ENCODE data around the gene CHAF1A. TPM values are rescaled to one million over a fixed set of nuclear protein-coding genes. Genes with fewer than 3 reads are reported as not detected.

The CHAF1A gene
- total and polyA plus RNA-seq, 2 of the 4 experiments (the other 2 are of a cell fraction): 12.4 to 22.9 TPM

- Histone ChIP-seq H2BK20ac (ENCODE audit: low read depth, low read length) (no peak overlapping the region), H2AK9ac (replicated peaks; ENCODE audit: low read depth, low read length, poor library complexity) (peak overlapping the region; percentile 13), H4K8ac (ENCODE audit: low read depth in 2 of 2, low read length in 2 of 2) (no peak overlapping the region), H3K4me2 (ENCODE audit: low read depth, low read length) (no peak overlapping the region), H3K4me3 (ENCODE audit: insufficient read depth, low read depth, low read length) (no peak overlapping the region), H2BK15ac (ENCODE audit: low read depth, low read length) (no peak overlapping the region), H2AK5ac (ENCODE audit: low read depth, low read length) (no peak overlapping the region), H3K4ac (ENCODE audit: low read depth, low read length) (no peak overlapping the region), H4K20me1 (ENCODE audit: insufficient read depth, low read length) (peaks cover 10% of the 10 kb centered on the region; the same call in 1 of the 2 replicates), H3K14ac (replicated peaks; ENCODE audit: low read depth, low read length) (no peak overlapping the region), H3K56ac (ENCODE audit: extremely low read depth, insufficient read depth, low read length) (no peak overlapping the region), H2BK5ac (ENCODE audit: low read depth, low read length, poor library complexity, severe bottlenecking) (no peak overlapping the region), H3K27ac (ENCODE audit: insufficient read depth, low read length) (no peak overlapping the region), H3K9me1 (ENCODE audit: insufficient read depth, low read length) (no peaks in the 10 kb centered on the region), H3K23ac (ENCODE audit: low read depth, low read length) (no peak overlapping the region), H3K18ac (ENCODE audit: low read depth, low read length) (no peak overlapping the region), H3K79me1 (ENCODE audit: low read depth in 1 of 2, low read length in 2 of 2) (peaks cover 0 to 42% of the 10 kb centered on the region in 2 experiments; a peak in 3 of 4 replicates), H4K5ac (ENCODE audit: low read depth, low read length) (no peak overlapping the region), H4K91ac (ENCODE audit: insufficient read depth, low read depth, low read length) (no peak overlapping the region), H3K27me3 (ENCODE audit: control insufficient read depth, insufficient read depth, low read length) (no peaks in the 10 kb centered on the region), H3K9ac (ENCODE audit: low read depth, low read length) (no peak overlapping the region), H3K4me1 (ENCODE audit: control insufficient read depth, insufficient read depth, low read length) (no peaks in the 10 kb centered on the region; the same call in 1 of the 2 replicates), H3K9me3 (ENCODE audit: control insufficient read depth, insufficient read depth, low read length) (no peaks in the 10 kb centered on the region), H2AFZ (replicated peaks; ENCODE audit: low read length, poor library complexity) (no peak overlapping the region), H2BK120ac (ENCODE audit: low read depth, low read length) (no peak overlapping the region), H3K36me3 (ENCODE audit: control insufficient read depth, insufficient read depth, low read length) (peaks cover 77% of the 10 kb centered on the region)
- dilution Hi-C loops (cut with HindIII; ENCODE audit: low sequenced_read_pairs, unreplicated experiment) (no loop called here), in situ Hi-C loops (cut with MboI; ENCODE audit: low sequenced_read_pairs) (no loop called here), intact Hi-C loops (cut with micrococcal nuclease) (no loop called here)
- ATAC-seq (ENCODE audit: low read depth): no peak
- DNase-seq: no peak
- WGBS, 2 experiments (ENCODE audit: extremely low coverage in 2 of 2, insufficient read length in 1 of 2): 74% methylated on average over 14 of the region's 30 CpGs; no CpG with 5 or more reads in 1 of the 2 experiments
- ChIA-PET CTCF (no interaction called here), POLR2A (ENCODE audit: unreplicated experiment) (no interaction called here)
- TF ChIP-seq RAD21 (IDR thresholded peaks at IDR 0.05; ENCODE audit: low read length) (no peak), RFX5 (IDR thresholded peaks at IDR 0.05; ENCODE audit: low read depth, low read length) (no peak), CEBPB (IDR thresholded peaks at IDR 0.05; ENCODE audit: low read depth, low read length) (no peak), MAFK (IDR thresholded peaks at IDR 0.05; ENCODE audit: low read depth, low read length) (no peak), FOS (IDR thresholded peaks at IDR 0.05; ENCODE audit: low read depth, low read length) (no peak)
- TF ChIP-seq, protein P1, sequence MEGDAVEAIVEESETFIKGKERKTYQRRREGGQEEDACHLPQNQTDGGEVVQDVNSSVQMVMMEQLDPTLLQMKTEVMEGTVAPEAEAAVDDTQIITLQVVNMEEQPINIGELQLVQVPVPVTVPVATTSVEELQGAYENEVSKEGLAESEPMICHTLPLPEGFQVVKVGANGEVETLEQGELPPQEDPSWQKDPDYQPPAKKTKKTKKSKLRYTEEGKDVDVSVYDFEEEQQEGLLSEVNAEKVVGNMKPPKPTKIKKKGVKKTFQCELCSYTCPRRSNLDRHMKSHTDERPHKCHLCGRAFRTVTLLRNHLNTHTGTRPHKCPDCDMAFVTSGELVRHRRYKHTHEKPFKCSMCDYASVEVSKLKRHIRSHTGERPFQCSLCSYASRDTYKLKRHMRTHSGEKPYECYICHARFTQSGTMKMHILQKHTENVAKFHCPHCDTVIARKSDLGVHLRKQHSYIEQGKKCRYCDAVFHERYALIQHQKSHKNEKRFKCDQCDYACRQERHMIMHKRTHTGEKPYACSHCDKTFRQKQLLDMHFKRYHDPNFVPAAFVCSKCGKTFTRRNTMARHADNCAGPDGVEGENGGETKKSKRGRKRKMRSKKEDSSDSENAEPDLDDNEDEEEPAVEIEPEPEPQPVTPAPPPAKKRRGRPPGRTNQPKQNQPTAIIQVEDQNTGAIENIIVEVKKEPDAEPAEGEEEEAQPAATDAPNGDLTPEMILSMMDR (conservative IDR thresholded peaks at IDR 0.05; ENCODE audit: low read depth, low read length): no peak
- TF ChIP-seq, protein P2, sequence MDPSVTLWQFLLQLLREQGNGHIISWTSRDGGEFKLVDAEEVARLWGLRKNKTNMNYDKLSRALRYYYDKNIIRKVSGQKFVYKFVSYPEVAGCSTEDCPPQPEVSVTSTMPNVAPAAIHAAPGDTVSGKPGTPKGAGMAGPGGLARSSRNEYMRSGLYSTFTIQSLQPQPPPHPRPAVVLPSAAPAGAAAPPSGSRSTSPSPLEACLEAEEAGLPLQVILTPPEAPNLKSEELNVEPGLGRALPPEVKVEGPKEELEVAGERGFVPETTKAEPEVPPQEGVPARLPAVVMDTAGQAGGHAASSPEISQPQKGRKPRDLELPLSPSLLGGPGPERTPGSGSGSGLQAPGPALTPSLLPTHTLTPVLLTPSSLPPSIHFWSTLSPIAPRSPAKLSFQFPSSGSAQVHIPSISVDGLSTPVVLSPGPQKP (IDR thresholded peaks at IDR 0.05; ENCODE audit: borderline replicate concordance, low read depth, low read length): no peak
- no TSS peak for BruUV-seq (replicated peaks)
Observed at GRCh38 chr19:4448147-4448985, 45.9 kb downstream of the CHAF1A start.
